Measurements from ENCODE around the gene TBC1D3. TPM values are rescaled to one million over a fixed set of nuclear protein-coding genes. Genes with fewer than 3 reads are reported as not detected.

TBC1D3 gene
- total RNA-seq (2022; extraction: Qiagen RNA extraction; ENCODE audit: low read depth), result not detected in 5 replicates

GRCh38 chr17:38192455-38192854, at the start of gene TBC1D3:
TSS of gene TBC1D3 (minus strand) at chr17:38192555. CDS start at chr17:38191029, 1,526 bp downstream.

Other genes starting within 250 kb of the TBC1D3 start
- 7.4 to 12.7 TPM (median 11.4 TPM) in 5 replicates for gene TBC1D3L, start 203.5 kb downstream of the TBC1D3 start, total RNA-seq (2022; extraction: Qiagen RNA extraction; ENCODE audit: low read depth)
- 0.11 to 0.13 TPM in 2 of 5 replicates, not detected in the others for gene TBC1D3D, start 188.6 kb downstream of the TBC1D3 start, total RNA-seq (2022; extraction: Qiagen RNA extraction; ENCODE audit: low read depth)
- gene TBC1D3C, start 123.9 kb downstream of the TBC1D3 start, total RNA-seq (2022; extraction: Qiagen RNA extraction; ENCODE audit: low read depth), result not detected in 5 replicates
- not detected in 5 replicates for gene TBC1D3E, start 64.6 kb downstream of the TBC1D3 start, total RNA-seq (2022; extraction: Qiagen RNA extraction; ENCODE audit: low read depth)
- gene MRPL45, start 104.6 kb upstream of the TBC1D3 start, total RNA-seq (2022; extraction: Qiagen RNA extraction; ENCODE audit: low read depth), result 59.4 to 67.8 TPM (median 61.4 TPM) in 5 replicates
- gene GPR179, start 151.4 kb upstream of the TBC1D3 start, total RNA-seq (2022; extraction: Qiagen RNA extraction; ENCODE audit: low read depth), result 0.02 to 0.05 TPM (median 0.03 TPM) in 5 replicates
- gene SOCS7, start 159.3 kb upstream of the TBC1D3 start, total RNA-seq (2022; extraction: Qiagen RNA extraction; ENCODE audit: low read depth), result 10.5 to 18.2 TPM (median 15.5 TPM) in 5 replicates
- gene ARHGAP23, start 235.9 kb upstream of the TBC1D3 start, total RNA-seq (2022; extraction: Qiagen RNA extraction; ENCODE audit: low read depth), result 36.2 to 55.2 TPM (median 50.7 TPM) in 5 replicates

All from A549 treated with RU486 at 1 μM for 4 hours (cell line).